ENCODE measurements around the gene JOSD2. TPM values are rescaled to one million over a fixed set of nuclear protein-coding genes. Genes with fewer than 3 reads are reported as not detected.

JOSD2 gene
- total RNA-seq, 4 donors from 2014 or later = 26.3 to 45.1 (median 34.9) TPM

DNA sequence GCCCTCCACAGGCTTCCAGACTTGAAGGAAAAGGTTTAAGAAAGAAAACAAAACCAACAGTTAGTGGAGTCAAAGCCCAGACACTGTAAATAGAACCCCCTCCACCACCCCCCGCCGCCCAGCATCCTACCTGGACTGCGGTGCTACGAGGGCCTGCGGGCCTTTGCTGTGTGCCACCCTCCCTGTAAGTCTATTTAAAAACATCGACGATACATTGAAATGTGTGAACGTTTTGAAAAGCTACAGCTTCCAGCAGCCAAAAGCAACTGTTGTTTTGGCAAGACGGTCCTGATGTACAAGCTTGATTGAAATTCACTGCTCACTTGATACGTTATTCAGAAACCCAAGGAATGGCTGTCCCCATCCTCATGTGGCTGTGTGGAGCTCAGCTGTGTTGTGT, 28.1 kb downstream of the JOSD2 start:
- 85 to 89% methylated on average over 10 of the region's 10 CpGs for WGBS, 2 donors
- Histone ChIP-seq H3K27me3 (peaks cover 0 to 16% (median 0%) of the 10 kb centered on the region in 4 donors), H3K9me3 (no peaks in the 10 kb centered on the region), H3K27ac (no peak overlapping the region), H3K36me3 (peaks cover 0 to 72% (median 13%) of the 10 kb centered on the region in 3 donors), H3K4me3 (no peak overlapping the region), H3K4me1 (peaks cover under 1 to 8% (median under 1%) of the 10 kb centered on the region in 3 donors)
- DNase-seq = no peak
- intact Hi-C loops (cut with DNase I) = no loop called here
- TF ChIP-seq, protein P1, sequence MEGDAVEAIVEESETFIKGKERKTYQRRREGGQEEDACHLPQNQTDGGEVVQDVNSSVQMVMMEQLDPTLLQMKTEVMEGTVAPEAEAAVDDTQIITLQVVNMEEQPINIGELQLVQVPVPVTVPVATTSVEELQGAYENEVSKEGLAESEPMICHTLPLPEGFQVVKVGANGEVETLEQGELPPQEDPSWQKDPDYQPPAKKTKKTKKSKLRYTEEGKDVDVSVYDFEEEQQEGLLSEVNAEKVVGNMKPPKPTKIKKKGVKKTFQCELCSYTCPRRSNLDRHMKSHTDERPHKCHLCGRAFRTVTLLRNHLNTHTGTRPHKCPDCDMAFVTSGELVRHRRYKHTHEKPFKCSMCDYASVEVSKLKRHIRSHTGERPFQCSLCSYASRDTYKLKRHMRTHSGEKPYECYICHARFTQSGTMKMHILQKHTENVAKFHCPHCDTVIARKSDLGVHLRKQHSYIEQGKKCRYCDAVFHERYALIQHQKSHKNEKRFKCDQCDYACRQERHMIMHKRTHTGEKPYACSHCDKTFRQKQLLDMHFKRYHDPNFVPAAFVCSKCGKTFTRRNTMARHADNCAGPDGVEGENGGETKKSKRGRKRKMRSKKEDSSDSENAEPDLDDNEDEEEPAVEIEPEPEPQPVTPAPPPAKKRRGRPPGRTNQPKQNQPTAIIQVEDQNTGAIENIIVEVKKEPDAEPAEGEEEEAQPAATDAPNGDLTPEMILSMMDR (IDR thresholded peaks at IDR 0.05) = no peak
- TF ChIP-seq POLR2A (IDR thresholded peaks at IDR 0.05) = no peak

GRCh38 chr19:50482271-50482855, 28.6 kb downstream of the JOSD2 start:
- intact Hi-C loops (cut with DNase I) = no loop called here
- peaks cover 0 to 12% (median 0%) of the 10 kb centered on the region in 4 donors for H3K27me3 ChIP-seq
- no peak for TF ChIP-seq POLR2A (IDR thresholded peaks at IDR 0.05)
- TF ChIP-seq, protein P1 (IDR thresholded peaks at IDR 0.05) = no peak
- H3K4me1 ChIP-seq = peaks cover 6 to 14% (median 6%) of the 10 kb centered on the region in 3 donors
- no peak overlapping the region for H3K27ac ChIP-seq
- no peak overlapping the region for H3K4me3 ChIP-seq
- no peaks in the 10 kb centered on the region for H3K9me3 ChIP-seq
- no peak for DNase-seq
- peaks cover 0 to 75% (median 13%) of the 10 kb centered on the region in 3 donors for H3K36me3 ChIP-seq
- WGBS, 2 donors = 74 to 77% methylated on average over 5 to 12 of the region's 16 CpGs

GRCh38 chr19:50481351-50482149, 29.4 kb downstream of the JOSD2 start:
- 75 to 96% methylated on average over 8 to 11 of the region's 27 CpGs for WGBS, 2 donors
- H3K27ac ChIP-seq = no peak overlapping the region
- no peaks in the 10 kb centered on the region for H3K9me3 ChIP-seq
- TF ChIP-seq, protein P1 (IDR thresholded peaks at IDR 0.05) = no peak
- no peak for TF ChIP-seq POLR2A (IDR thresholded peaks at IDR 0.05)
- H3K4me3 ChIP-seq = no peak overlapping the region
- intact Hi-C loops (cut with DNase I) = no loop called here
- H3K36me3 ChIP-seq = peaks cover 0 to 75% (median 13%) of the 10 kb centered on the region in 3 donors
- peaks cover 0 to 5% (median 0%) of the 10 kb centered on the region in 4 donors for H3K27me3 ChIP-seq
- DNase-seq = no peak
- H3K4me1 ChIP-seq = peaks cover 9 to 21% (median 10%) of the 10 kb centered on the region in 3 donors

- intact Hi-C loops (cut with DNase I) = no loop called here
- Histone ChIP-seq H3K36me3 (peaks cover 0 to 75% (median 13%) of the 10 kb centered on the region in 3 donors), H3K27me3 (no peaks in the 10 kb centered on the region), H3K4me3 (no peak overlapping the region), H3K9me3 (no peaks in the 10 kb centered on the region), H3K27ac (no peak overlapping the region), H3K4me1 (peaks cover 9 to 29% (median 10%) of the 10 kb centered on the region in 3 donors)
- no peak for DNase-seq
- 96 to 100% methylated on average over 3 to 8 of the region's 37 CpGs for WGBS, 2 donors
- TF ChIP-seq, protein P1 (IDR thresholded peaks at IDR 0.05) = no peak
- no peak for TF ChIP-seq POLR2A (IDR thresholded peaks at IDR 0.05)
These were observed 30.5 kb downstream of the JOSD2 start for GRCh38 chr19:50480281-50481111.

All from esophagus squamous epithelium (tissue), 5 donors.